ENCODE data around the gene SIPA1. TPM values are rescaled to one million over a fixed set of nuclear protein-coding genes. Genes with fewer than 3 reads are reported as not detected.

Gene SIPA1
- total RNA-seq, 1 experiment from 2014 or later, result 52.7 TPM

DNA sequence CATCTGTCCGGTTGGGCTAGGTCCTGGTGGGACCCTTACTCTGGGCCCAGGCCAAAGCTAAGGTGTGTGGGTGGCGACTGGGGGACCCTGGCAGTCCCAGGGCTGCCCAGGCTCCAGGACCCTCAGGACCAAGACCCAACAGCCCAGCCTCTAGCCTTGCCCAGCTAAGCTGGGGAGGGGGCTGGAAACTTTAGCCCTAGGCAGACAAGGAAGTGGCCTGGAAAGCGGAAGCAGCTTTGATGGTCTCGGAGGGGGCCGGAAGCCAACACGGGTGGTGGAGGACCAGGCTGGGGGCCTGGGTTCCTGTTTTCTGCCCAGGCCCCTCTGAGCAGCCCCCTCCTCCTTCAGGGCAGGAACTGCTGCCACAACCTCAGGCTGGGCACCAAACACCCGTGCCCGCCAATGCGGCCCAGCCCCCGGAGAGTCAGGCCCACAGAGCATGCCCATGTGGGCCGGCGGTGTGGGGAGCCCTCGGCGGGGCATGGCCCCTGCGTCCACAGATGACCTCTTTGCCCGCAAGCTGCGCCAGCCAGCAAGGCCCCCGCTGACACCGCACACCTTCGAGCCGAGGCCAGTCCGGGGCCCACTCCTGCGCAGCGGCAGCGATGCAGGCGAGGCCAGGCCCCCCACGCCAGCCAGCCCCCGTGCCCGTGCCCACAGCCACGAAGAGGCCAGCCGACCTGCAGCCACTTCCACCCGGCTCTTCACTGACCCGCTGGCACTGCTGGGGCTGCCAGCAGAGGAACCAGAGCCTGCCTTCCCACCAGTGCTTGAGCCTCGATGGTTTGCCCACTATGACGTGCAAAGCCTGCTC, 2.8 kb downstream of the SIPA1 start:
- Histone ChIP-seq H3K4me3 (ENCODE audit: insufficient read depth, low read depth, low read length) (no peak overlapping the region), H3K36me3 (replicated peaks; ENCODE audit: control insufficient read depth, insufficient read depth, low read length) (peaks cover 8% of the 10 kb centered on the region), H3K27me3 (ENCODE audit: control insufficient read depth, insufficient read depth, low read length) (no peaks in the 10 kb centered on the region)
- DNase-seq, result no peak

DNA sequence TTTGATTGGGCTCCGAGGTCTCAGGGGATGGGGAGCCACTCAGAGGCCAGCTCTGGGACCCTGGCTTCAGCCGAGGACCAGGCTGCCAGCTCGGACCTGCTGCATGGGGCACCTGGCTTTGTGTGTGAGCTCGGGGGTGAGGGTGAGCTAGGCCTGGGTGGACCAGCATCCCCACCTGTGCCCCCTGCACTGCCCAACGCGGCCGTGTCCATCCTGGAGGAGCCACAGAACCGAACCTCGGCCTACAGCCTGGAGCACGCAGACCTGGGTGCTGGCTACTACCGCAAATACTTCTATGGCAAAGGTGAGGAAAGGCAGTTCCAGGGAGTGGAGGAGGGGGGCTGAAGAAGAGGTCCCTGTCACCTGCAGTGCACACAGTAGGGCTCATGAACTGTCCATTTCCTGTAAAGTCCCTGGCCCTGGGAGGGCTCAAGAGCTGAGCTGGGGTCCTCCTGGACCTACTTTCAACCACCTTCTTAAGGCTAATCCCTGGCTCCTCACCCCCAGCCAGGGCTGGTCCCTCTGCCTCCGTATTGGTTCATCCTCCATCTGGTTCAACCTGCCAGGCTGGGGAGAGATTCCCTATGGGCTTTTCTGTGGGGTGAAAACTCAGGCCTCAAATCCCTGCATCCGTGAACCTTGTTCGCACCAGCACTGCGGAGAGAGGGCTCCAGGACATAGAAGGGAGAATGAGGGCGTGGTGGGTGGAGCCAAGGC, 3.6 kb downstream of the SIPA1 start:
- Histone ChIP-seq H3K27me3 (ENCODE audit: control insufficient read depth, insufficient read depth, low read length) (no peaks in the 10 kb centered on the region), H3K36me3 (replicated peaks; ENCODE audit: control insufficient read depth, insufficient read depth, low read length) (peaks cover 5% of the 10 kb centered on the region), H3K4me3 (ENCODE audit: insufficient read depth, low read depth, low read length) (peak overlapping the region; percentile 6; the same call in 1 of the 2 replicates)
- DNase-seq, result no peak

DNA sequence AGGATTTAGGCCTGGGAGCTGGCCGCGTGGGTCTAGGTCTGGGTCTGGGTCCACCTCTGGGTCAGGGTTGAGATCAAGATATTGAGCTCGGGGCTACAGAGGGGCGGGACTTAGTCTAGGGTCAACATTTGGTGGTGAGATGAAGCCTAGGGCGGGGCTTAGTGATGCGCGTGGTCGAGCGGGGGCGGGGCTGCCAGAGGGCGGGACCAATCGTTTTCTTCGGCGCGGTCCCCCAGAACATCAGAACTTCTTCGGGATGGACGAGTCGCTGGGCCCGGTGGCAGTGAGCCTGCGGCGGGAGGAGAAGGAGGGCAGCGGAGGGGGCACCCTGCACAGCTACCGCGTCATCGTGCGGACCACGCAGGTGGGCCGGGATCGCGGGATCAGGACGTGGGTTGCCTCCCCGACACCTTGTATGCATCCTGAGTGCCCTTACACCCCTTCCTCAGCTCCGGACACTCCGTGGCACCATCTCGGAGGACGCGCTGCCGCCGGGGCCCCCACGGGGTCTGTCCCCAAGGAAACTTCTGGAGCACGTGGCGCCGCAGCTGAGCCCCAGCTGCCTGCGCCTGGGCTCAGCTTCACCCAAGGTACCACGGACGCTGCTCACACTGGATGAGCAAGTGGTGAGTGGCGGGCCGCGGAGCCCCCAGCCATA, 4.2 kb downstream of the SIPA1 start:
- peaks cover 3% of the 10 kb centered on the region; the same call in 1 of the 2 replicates for H3K36me3 ChIP-seq (replicated peaks; ENCODE audit: control insufficient read depth, insufficient read depth, low read length)
- DNase-seq, result peak; percentile 95
- no peaks in the 10 kb centered on the region for H3K27me3 ChIP-seq (ENCODE audit: control insufficient read depth, insufficient read depth, low read length)
- H3K4me3 ChIP-seq (ENCODE audit: insufficient read depth, low read depth, low read length), result peak overlapping the region; percentile 73

DNA sequence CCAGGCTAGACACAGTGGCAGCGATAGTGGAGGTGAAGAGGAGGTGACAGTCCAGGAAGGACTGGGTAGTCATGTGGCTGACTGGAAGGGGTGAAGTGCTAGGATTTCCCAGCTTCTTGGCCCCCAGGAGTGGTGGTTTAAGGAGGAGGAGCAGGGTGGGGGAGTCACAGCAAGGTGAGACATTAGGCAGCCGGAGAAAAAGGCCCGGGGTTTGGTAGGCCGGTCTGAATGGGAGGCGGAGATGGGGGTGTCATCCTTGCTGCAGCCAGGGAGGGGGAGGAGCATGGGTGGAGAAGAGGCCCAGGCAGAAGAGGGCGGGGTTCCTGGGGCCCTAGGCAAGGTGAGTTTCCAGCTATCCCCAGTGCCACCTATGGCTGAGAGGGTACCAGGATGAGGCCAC, 6.1 kb downstream of the SIPA1 start:
- DNase-seq, result peak; percentile 86
- Histone ChIP-seq H3K4me3 (ENCODE audit: insufficient read depth, low read depth, low read length) (no peak overlapping the region), H3K36me3 (replicated peaks; ENCODE audit: control insufficient read depth, insufficient read depth, low read length) (peaks cover 3% of the 10 kb centered on the region; the same call in 1 of the 2 replicates), H3K27me3 (ENCODE audit: control insufficient read depth, insufficient read depth, low read length) (no peaks in the 10 kb centered on the region; the same call in 1 of the 2 replicates)

DNA sequence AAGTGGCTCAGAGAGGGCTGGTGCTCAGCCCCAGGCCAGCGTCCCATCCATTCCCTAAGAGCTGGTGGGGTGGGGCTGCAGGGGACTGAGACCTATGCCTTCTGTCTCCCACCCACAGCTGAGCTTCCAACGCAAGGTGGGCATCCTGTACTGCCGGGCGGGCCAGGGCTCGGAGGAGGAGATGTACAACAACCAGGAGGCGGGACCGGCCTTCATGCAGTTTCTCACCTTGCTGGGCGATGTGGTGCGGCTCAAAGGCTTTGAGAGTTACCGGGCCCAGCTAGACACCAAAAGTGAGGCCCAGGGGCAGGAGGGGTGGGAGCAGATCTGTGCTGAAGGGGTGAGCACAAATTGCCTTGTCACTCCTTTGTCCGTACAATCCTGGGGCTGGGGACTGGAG, 6.9 kb downstream of the SIPA1 start:
- no peak overlapping the region for H3K4me3 ChIP-seq (ENCODE audit: insufficient read depth, low read depth, low read length)
- no peak for DNase-seq
- no peaks in the 10 kb centered on the region; the same call in 1 of the 2 replicates for H3K27me3 ChIP-seq (ENCODE audit: control insufficient read depth, insufficient read depth, low read length)
- H3K36me3 ChIP-seq (replicated peaks; ENCODE audit: control insufficient read depth, insufficient read depth, low read length), result peaks cover 8% of the 10 kb centered on the region

DNA sequence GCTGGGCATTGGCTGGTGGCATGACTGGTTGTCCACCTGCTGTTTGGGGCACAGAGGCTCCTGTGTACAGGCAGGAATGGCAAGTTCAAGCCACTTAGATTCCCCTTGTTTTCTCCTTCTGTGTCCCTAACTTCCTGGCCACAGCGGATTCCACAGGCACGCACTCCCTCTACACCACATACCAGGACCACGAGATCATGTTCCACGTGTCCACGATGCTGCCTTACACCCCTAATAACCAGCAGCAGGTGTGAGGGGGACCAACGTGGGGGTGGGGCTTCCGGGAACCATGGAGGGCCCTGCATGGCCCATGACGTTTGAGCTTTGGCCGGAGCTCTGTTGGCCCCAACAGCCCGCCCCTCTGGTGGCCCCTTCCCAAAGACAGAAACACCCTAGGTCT, 7.8 kb downstream of the SIPA1 start:
- H3K27me3 ChIP-seq (ENCODE audit: control insufficient read depth, insufficient read depth, low read length), result no peaks in the 10 kb centered on the region; the same call in 1 of the 2 replicates
- DNase-seq, result no peak
- no peak overlapping the region for H3K4me3 ChIP-seq (ENCODE audit: insufficient read depth, low read depth, low read length)
- peaks cover 9% of the 10 kb centered on the region for H3K36me3 ChIP-seq (replicated peaks; ENCODE audit: control insufficient read depth, insufficient read depth, low read length)

DNA sequence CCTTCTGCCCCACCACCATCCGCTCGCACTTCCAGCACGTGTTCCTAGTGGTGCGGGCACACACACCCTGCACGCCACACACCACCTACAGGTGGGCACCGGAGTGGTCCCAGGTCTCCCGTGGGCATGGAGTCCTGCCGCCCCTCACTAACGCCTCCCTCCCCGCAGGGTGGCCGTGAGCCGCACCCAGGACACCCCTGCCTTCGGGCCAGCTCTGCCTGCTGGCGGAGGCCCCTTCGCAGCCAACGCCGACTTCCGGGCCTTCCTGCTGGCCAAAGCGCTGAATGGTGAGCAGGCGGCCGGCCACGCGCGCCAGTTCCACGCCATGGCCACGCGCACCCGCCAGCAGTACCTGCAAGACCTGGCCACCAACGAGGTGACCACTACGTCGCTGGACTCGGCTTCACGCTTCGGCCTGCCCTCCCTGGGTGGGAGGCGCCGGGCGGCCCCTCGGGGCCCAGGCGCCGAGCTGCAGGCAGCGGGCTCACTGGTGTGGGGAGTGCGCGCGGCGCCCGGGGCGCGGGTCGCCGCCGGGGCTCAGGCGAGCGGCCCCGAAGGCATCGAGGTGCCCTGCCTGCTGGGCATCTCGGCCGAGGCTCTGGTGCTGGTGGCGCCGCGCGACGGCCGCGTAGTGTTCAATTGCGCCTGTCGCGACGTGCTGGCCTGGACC, 8.5 kb downstream of the SIPA1 start:
- DNase-seq, result no peak
- H3K36me3 ChIP-seq (replicated peaks; ENCODE audit: control insufficient read depth, insufficient read depth, low read length), result peaks cover 11% of the 10 kb centered on the region
- H3K27me3 ChIP-seq (ENCODE audit: control insufficient read depth, insufficient read depth, low read length), result no peaks in the 10 kb centered on the region; the same call in 1 of the 2 replicates
- H3K4me3 ChIP-seq (ENCODE audit: insufficient read depth, low read depth, low read length), result peak overlapping the region; percentile 72

DNA sequence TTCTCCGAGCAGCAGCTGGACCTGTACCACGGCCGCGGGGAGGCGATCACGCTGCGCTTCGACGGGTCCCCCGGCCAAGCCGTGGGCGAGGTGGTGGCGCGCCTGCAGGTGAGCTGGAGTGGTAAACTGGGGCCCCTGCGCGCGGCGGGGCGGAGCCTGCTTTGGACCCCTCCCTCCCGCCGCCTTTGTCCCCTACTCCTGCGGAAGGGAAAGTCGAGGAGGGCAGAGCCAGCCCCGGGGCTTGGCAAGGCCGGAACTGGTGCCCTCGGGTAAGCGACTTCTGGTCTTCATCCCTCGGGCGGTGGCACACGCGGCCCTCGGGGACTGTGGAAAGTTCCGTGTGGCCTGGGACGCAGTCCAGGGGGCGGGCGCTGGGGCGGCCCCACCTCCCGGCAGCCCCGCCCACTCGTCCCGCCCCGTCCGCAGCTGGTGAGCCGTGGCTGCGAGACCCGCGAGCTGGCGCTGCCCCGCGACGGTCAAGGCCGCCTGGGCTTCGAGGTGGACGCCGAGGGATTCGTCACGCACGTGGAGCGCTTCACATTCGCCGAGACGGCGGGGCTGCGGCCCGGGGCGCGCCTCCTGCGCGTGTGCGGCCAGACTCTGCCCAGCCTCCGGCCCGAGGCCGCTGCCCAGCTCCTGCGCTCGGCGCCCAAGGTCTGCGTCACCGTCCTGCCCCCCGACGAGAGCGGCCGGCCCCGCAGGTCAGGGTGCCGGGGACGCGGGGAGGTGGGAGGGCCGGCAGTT, 9.2 kb downstream of the SIPA1 start:
- H3K4me3 ChIP-seq (ENCODE audit: insufficient read depth, low read depth, low read length), result peak overlapping the region; percentile 72
- peak; percentile 98 for DNase-seq
- peaks cover 11% of the 10 kb centered on the region for H3K36me3 ChIP-seq (replicated peaks; ENCODE audit: control insufficient read depth, insufficient read depth, low read length)
- H3K27me3 ChIP-seq (ENCODE audit: control insufficient read depth, insufficient read depth, low read length), result no peaks in the 10 kb centered on the region; the same call in 1 of the 2 replicates

DNA sequence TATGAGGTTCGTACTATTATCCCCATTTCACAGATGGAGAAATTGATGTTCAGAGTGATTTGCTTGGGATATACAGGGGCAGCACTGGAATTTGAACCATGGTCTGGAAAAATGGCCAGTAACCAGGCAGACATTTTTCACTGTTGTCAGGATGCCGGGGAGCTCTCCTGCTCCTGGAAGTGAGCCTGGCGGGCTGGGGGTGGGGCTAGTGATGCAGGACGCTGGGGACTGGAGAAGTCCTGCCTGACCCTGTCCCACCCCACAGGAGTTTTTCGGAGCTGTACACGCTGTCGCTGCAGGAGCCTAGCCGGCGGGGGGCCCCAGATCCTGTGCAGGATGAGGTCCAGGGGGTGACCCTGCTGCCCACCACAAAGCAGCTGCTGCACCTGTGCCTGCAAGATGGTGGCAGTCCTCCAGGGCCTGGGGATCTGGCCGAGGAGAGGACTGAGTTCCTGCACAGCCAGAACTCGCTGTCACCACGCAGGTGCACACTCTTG, 11.1 kb downstream of the SIPA1 start:
- H3K27me3 ChIP-seq (ENCODE audit: control insufficient read depth, insufficient read depth, low read length), result no peaks in the 10 kb centered on the region; the same call in 1 of the 2 replicates
- DNase-seq, result no peak
- H3K36me3 ChIP-seq (replicated peaks; ENCODE audit: control insufficient read depth, insufficient read depth, low read length), result peaks cover 11% of the 10 kb centered on the region
- H3K4me3 ChIP-seq (ENCODE audit: insufficient read depth, low read depth, low read length), result no peak overlapping the region

DNA sequence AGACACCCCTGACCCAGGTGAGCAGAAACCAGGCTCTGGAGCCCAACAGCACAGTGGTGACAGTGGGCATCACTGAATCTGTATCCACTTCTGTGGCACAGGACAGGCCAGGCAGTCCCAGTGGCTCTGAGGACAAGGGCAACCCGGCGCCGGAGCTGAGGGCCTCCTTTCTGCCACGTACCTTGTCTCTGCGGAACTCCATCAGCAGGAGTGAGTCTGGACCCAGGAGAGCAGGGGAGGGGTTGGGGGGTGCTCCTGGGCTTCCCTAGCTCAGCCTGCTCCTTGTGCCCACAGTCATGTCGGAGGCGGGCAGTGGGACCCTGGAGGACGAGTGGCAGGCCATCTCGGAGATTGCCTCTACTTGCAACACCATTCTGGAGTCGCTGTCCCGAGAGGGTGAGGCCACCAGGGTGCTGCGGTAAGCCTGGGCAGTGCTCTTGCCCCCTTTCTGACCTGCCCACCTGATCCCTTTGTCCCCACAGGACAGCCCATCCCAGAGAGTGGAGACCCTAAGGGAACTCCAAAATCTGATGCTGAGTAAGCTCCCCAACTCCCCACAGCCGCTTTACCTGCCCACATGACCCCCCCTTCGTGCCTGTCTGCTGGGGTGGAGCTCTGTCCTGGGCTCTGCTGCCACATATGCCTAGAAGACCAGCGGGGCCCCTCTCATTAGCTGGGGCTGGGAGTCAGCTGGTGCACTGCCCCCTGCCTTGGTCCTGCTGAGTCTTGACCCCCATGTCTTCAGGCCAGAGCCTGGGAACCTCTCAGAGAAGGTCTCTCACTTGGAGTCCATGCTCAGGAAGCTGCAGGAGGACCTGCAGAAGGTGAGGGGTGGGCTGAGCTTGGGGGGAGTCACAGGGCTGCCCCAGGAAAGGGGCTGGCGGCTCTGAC, 12.0 kb downstream of the SIPA1 start:
- H3K36me3 ChIP-seq (replicated peaks; ENCODE audit: control insufficient read depth, insufficient read depth, low read length), result peaks cover 11% of the 10 kb centered on the region
- no peaks in the 10 kb centered on the region; the same call in 1 of the 2 replicates for H3K27me3 ChIP-seq (ENCODE audit: control insufficient read depth, insufficient read depth, low read length)
- no peak overlapping the region for H3K4me3 ChIP-seq (ENCODE audit: insufficient read depth, low read depth, low read length)
- DNase-seq, result no peak

DNA sequence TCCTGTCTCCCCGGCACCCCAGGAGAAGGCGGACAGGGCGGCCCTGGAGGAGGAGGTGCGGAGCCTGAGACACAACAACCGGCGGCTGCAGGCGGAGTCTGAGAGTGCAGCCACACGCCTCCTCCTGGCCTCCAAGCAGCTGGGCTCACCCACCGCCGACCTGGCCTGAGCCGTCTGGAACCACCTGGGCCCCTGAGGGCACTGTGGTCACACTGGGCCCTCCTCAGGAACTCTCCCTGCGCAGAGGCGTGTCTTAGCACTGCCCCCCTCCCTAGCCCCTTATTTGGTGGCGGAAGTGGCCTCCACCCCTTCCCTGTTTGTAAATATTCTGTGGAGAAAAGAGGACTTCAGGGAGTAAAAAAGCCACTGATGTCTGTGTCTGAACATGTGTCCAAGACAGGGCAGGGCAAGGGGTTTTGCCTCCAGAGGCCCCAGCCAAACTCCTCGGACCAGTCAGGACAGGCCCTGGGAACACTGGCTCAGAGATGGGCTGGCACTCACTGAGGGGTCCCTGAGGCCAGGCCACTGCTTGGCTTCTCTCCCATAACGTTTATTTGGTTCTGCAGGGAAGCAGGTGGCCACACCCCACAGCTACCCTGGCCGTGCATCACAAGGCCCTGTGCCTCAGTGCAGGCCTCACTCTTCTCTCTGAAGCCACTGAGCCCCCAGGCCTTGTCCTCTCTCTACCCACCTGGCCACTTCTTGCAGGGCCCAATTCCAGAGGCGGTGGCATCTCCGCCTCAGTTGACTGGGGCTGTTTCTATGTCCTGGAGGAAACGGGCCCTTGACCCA, 12.8 kb downstream of the SIPA1 start:
- DNase-seq, result peak; percentile 73
- Histone ChIP-seq H3K36me3 (replicated peaks; ENCODE audit: control insufficient read depth, insufficient read depth, low read length) (peaks cover 17% of the 10 kb centered on the region), H3K4me3 (ENCODE audit: insufficient read depth, low read depth, low read length) (no peak overlapping the region), H3K27me3 (ENCODE audit: control insufficient read depth, insufficient read depth, low read length) (no peaks in the 10 kb centered on the region; the same call in 1 of the 2 replicates)

DNA sequence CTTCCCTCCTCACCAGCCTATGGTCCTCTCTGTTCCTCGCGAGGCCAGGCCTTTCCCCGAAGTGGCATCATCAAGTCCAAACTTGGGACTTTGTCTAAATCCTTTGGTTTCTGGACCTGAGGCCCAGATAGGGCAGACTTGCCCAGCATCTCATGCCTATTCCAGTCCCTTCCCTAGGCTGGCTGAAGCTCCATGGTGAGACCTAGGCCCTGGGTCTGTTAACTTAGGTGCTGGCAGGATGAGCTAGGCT, 13.4 kb downstream of the SIPA1 start:
- Histone ChIP-seq H3K4me3 (ENCODE audit: insufficient read depth, low read depth, low read length) (no peak overlapping the region), H3K27me3 (ENCODE audit: control insufficient read depth, insufficient read depth, low read length) (no peaks in the 10 kb centered on the region; the same call in 1 of the 2 replicates), H3K36me3 (replicated peaks; ENCODE audit: control insufficient read depth, insufficient read depth, low read length) (peaks cover 17% of the 10 kb centered on the region)

More for the DNA sequence above, 13.4 kb downstream of the SIPA1 start:
- no peak for DNase-seq

Data from H7 (cell line).